Ureter (tissue), 1 donor: ENCODE results near the gene MAP3K9. TPM values are rescaled to one million over a fixed set of nuclear protein-coding genes. Genes with fewer than 3 reads are reported as not detected.
"Not testable (repeated sequence)": the region's sequence is repeated elsewhere in the genome, so short reads cannot be mapped to it uniquely, and the experiment has no call there.

Experiments used
- DNase-seq: peaks from one replicate; pipeline ENCODE4 v3.0.0-alpha.2; 2020; ENCODE audit warnings: low spot score
- total RNA-seq: library from RNA; stranded (reverse); gene quantifications from one replicate; pipeline ENCODE4 v1.2.4, GENCODE V29; 2023
- donor health status: DM: yes; HTN: yes; CAD: no.

Gene MAP3K9
- total RNA-seq: 14.0 TPM

DNA sequence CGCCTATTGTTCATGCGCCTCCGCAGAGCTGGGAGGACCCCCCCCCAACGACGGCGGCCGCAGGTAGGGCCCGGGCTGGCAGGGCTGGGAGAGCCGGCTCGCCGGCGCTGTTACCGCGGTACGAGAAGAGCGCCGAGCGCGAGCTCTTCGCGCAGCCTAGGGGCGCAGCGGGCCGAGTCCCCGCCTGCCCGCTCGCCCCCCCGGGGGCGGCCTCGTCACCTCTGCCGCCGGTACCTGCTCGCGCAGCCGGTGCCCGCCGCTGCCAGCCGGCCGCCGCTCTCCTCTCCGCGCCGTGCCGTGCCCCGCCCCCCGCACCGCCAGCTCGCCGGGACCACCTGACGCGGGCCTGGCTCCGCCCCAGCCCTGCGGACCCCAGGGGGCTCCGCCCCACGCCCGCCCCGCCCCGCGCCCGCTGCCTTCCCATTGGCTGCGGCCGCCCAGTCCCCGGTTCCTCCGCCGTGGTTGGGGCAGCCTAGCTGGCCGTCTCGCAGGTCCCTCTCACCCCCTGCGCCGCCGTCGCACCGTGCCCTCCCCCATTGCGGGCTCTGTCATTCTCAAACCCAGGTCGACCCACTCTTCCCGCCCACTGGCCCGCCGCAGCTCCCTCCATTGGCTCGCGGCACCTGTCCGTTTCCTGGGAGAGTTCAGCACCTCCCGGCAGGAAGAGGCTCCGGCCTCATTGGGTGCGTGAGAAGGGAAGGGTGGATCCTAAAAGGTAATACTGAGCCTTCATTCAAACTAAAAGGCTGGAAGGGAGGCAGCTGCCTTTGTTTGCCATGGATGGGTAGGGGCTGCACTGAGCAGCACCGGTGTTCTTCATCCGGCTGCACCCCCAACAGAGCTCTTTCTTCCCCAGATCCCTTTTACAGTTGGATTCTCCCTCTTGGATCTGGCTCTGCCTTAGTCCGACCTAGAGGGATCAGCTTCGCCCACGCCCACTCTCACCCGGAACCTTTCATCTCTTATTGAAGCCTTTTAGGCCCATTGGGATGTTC lies at the start of gene MAP3K9:
TSS of gene MAP3K9 (minus strand) at position 289 of the 995 bp plus-strand sequence. CDS start 342 bp downstream, outside the sequence.
- peak; percentile 95 for DNase-seq

DNA sequence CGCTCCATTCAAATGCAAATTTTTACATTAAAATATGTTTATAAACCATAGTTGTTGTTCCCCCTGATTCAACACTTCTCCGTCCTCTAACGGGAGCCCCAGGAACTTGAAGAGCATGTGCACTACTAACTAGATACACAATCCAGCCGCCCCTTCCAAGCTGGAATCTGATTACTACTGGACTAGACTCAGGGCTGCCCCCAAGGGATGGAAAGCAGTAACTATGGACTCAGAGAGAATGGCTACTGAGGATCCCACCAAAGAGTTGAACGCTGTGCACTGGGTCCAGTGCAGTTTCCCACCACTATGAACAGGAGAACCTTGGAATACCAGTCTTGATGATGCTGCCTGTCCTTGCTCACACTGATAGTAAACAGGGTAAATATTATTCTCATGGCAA lies 49.3 kb upstream of the MAP3K9 start:
- DNase-seq: no peak

DNA sequence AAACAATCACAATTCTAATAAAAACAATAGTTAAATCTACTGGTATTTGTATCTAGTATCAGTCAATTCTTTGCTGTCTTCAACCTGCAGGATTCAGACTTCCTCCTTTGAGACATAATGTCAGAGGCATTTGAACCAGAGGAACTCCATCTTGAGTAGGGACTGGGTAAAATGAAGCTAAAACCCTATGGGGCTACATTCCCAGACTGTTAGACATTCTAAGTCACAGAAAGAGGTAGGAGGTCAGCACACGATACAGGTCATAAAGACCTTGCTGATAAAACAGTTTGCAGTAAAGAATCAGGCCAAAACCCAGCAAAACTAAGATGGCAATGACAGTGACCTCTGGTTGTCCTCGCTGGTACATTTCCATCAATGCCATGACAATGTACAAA lies 48.2 kb upstream of the MAP3K9 start:
- no peak for DNase-seq

DNA sequence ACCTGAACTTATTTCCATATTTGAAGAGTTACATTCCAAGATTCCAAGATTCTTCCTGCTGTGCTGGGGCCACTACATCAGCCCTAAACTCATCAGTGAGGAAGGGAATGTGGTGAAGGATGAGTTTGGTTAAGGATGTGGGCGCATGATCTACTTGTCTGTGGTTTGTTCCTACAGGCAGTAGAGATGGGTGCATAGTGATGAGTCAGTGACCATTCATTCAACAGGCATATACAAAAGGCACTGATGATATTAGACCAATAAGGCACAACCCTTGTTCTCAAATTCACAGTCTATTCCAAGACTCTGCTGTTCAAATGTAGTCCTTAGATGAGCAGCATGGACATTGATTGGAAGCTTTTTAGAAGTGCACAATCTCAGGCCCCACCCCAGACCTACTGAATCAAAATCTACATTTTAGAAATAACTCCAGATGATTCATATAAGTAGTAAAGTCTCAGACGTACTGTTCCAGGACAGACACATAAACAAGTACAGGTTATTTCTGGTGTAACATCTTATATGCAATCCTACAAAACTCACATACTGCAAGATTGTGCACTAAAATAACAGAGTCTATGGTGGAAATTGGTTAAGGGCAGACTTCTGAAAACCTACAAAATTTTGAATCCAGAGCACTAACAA lies 47.7 kb upstream of the MAP3K9 start:
- no peak for DNase-seq

DNA sequence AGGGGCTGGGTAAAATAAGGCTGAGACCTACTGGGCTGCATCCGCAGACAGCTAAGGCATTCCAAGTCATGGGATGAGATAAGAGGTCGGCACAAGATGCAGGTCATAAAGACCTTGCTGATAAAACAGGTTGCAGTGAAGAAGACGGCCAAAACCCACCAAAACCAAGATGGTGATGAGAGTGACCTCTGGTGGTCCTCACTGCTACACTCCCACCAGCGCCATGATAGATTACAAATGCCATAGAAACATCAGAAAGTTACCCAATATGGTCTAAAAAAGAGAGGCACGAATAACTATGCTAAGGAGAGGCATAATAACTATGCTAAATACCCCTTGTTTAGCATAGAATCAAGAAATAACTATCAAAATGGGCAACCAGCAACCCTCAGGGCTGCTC lies 46.2 kb upstream of the MAP3K9 start:
- DNase-seq: no peak

DNA sequence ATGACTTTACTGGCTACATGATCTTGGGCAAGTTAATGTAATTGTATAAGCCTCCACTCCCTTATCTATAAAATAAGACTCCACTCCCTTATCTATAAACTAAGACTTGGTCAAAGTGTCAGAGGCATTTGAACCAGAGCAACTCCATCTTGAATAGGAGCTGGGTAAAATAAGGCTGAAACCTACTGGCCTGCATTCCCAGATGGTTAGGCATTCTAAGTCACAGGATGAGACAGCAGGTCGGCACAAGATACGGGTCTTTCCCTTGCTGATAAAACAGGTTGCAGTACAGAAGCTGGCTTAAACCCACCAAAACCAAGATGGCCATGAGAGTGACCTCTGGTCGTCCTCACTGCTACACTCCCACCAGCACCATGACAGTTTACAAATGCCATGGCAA lies 44.3 kb upstream of the MAP3K9 start:
- DNase-seq: not testable (repeated sequence)

DNA sequence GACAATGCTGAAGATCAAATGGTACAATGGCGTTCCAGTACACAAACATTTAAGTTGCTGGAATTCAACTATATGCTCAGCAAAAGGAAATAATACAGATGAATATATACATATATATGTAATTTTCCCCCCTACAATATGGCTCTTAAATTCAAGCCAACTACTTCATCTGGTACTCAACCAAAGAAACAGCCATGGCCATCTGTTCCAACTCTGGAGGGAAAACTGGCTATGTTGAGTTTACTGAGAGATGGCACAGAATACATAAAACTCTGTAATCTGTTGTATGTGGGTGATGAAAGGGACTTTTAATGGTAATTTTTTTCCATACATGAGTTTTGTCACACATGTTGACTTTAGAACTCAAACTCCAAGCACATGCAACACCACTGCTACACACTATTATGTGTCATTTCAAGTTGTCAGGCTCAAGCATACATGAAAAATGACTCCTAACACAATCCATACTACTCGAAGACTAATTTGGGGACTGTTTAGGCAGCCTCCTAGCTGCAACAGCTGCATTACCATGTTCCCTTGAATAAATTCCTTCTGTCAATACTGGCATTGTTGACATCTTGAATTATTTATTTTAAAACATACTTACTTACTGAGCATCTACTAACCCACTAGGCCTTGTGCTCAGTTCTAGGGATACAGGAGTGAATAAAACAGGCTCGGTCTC lies 38.2 kb upstream of the MAP3K9 start:
- no peak for DNase-seq

DNA sequence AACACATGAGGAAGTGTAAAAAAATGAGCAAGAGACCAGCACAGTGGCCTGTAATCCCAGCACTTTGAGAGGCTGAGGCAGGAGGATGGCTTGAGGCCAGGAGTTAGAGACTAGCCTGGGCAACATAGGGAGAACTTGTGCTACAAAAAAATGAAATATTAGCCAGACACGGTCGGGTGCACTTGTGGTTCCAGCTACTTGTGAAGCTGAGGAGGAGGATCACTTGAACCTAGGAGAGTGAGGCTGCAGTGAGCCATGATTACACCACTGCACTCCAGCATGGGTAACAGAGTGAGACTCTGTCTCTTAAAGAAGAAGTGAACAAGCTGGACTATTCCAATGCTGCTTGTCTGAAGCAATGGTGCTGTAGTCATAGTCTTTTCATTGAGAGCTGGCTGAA lies 36.3 kb upstream of the MAP3K9 start:
- DNase-seq: no peak

DNA sequence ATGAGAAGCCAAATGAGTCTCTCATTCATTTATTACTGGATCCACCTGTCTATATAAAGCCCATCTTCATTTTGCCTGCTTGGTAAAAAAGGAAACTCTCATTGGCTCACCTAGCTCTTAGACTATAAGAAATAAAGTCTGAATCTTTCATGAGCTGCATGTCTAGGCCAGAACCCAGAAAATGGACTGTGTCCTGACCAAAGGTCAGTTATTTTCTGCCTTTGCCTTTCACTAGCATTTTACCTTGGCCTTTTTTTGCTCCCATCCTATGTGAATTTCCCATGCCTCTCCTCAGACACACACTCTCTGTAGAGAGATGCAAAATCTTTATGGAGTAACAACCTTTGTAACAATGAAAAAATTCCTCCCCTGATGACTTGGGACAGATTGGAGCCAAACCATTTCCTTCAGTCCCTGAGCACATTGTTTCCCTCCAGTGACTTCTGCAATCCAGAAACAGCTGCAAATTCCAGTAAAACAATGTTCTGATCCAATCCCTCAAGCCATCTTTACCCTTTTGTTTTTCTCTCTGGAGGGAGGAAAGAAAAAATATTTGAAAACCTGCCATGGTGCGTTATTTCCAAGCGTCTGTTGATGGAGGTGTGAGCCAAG lies 33.6 kb upstream of the MAP3K9 start:
- DNase-seq: no peak

DNA sequence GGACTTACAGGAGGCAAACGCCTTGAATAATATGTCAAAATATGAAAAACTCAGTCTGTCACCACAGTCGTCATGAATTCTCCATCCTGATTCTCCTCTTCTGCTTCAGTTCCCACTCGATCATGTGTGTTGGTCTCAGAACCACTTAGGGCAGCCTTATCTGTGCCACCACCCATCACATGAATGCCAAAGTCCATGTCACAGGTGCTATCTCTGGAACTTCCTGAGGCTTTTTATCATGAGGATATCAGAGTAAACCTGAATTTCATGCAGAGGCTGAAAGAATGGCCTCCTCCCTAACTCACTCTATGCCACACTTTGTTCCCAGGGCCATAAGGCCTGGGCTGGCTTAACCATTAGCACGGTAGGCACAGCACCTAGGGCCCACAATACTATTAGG lies 28.8 kb upstream of the MAP3K9 start:
- DNase-seq: no peak

DNA sequence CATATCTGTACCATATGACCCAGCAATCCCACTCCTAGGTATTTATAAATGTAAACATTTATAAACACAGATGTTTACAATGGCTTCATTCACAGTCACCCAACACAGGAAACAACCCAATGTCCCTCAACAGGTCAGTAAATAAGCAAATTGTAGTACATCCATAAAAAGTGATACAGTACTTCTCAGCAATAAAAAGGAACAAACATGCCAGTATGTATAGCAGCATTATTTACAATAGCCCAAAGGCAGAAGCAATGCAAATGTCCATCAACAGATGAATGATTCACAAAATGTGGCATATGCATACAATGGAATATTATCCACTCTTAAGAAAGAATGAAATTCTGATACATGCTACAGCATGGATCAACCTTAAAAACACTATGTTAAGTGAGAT lies 27.6 kb upstream of the MAP3K9 start:
- no peak for DNase-seq

DNA sequence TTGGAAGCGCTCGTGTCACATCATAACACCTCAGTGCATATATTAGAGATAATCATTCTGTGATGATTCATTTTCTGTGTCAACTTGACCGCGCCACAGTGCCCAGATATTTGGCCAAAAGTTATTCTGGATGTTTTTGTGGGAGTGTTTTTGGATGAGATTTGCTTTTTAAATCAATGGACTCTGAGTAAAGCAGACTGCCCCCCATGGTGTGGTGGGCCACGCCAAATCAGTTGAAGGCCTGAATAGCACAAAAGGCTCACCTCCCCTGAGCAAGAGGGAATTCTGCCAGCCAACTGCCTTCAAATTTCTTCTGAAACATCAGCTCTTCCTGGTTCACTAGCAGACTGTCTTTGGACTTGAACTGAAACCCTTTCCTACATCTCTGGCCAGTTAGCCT lies 24.6 kb upstream of the MAP3K9 start:
- DNase-seq: no peak

DNA sequence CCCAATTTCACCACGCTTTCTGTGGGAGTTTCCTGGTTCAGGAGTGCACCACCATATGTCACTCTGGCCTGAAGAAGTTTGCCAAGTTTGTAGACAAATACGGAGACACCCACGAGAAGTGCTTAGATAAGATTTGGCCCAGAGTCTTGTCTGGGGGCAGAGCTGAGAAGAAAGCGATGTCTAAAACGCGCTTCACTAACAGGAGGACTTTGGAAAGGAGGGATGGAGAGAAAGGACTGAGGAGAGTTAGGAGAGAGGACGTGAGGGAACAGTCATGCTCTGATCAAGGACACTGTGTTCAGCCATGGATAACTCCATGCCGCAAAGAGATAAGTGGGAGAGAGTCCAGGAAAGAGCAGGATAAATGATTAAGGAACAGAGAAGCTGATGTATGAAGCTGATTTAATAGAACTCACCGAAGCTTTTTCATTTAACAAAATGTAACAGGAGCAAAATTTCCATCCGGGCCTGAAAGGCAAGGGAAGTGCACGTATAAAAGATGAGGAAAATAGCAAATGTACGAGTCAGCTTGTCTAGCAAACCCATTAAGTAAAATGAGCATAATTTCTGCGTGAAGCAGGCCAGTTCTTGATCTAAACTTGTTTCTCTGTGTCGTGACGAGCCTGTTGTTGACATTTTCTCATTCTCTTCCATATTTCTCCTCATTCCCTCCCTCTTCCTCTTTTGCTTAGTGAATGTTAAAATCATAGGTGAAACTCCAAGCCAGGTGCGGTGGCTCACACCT lies 23.4 kb upstream of the MAP3K9 start:
- no peak for DNase-seq

DNA sequence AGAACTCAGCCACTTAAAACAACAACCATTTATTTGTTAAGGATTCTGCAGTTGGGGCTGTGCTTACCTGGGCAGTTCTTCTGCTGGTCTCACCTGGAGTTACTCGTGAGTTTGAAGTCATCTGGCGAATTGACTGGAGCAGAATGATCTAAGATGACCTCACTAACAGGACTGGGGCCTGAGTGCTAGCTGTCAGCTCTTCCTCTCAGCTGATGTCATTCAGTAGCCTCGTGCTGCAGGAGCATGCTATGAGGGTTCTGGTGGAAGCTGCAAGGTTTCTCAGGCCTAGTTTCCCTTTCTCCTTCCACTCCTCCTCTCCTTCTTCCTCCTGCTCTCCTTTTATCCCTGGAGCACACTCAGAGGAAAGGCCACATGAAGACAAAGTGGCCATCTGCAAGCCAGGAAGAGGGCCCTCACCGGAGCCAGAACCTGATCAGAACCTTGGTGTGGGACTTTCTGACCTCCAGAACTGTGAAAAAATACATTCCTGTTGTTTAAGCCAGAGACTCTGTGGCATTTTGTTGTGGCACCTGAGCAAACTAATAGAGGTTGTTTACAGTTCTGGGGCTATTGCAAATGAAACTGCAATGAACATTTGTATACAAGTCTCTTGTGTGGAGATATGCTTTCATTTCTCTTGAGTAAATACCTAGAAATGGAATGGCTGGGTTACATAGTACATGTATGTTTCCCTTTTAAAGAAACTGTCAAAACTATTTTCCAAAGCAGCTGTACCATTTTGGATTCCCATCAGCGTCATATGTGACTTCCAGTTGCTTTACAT lies 21.9 kb upstream of the MAP3K9 start:
- DNase-seq: no peak

DNA sequence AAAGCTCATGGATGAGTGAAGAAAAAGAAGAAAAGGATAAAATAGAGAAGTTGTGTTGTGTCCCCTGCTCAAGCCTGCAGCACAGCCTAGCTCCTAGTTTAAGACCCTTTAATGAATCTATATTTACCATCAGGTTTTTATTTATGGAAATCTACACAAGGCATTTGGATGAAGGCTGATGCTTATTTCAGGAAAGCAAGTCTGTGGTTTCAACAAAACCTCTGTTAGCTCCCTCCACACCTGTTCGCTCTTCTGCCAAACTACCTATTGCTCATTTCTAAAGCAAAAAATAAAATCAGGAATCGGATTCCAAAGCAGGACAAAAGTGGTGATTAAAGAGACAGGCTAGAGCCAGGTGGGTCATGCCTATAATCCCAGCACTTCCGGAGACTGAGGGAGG lies 18.9 kb upstream of the MAP3K9 start:
- no peak for DNase-seq

DNA sequence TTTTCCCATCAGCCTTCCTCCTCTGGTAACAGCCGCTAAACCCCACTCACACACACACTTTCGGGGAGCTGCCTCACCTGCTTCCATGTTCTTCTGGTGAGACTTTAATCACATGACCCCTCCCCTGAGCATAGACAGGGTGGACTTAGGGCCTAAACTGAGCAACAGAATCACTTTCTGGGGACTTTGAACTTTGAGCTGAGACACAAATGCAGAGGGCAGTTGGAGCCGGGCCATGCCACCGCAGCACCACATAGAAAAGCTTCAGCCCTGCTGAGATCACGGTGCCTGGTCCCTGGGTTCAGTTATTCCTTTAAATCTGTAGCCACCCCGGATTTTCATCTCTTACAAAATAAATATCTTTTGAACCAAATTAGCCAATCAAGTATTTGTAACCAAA lies 18.4 kb upstream of the MAP3K9 start:
- no peak for DNase-seq

DNA sequence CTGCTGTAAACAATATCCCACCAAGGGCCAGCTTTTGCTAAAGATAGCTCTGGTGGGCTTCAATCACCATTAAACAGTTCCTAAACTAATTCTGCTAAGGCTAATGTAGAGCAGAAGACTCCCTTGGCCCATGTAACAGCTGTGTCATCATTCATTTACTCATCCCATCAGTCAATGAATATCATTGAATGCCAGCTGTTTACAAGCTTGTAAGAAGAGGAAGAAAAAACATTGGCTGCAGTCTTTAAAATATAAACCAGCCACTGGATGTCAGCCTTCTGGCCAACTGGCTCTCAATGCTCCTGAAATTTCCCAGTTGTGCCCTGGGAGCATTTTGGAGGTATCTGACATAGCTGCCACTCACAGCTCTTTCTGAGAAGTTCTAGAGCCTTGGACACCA lies 18.0 kb upstream of the MAP3K9 start:
- no peak for DNase-seq

DNA sequence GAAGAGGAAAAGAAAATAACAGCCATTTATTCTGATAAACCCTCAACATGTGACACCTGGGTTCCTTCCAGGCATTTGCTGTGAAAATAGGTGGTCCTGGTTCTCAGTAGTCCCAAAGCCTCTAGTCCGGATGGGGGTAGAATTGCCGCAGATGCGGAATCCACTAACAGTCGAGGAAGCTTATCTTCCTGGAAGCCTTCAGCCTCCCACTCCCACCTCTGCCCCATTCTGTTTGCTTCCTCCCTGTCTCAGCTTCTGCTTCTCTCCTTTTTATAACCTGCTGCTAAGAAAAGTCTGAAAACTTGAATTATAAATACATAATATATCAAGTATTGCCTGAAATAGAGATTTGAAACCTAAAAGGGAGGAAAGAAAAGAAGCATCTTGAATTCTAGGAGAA lies 14.0 kb upstream of the MAP3K9 start:
- no peak for DNase-seq

DNA sequence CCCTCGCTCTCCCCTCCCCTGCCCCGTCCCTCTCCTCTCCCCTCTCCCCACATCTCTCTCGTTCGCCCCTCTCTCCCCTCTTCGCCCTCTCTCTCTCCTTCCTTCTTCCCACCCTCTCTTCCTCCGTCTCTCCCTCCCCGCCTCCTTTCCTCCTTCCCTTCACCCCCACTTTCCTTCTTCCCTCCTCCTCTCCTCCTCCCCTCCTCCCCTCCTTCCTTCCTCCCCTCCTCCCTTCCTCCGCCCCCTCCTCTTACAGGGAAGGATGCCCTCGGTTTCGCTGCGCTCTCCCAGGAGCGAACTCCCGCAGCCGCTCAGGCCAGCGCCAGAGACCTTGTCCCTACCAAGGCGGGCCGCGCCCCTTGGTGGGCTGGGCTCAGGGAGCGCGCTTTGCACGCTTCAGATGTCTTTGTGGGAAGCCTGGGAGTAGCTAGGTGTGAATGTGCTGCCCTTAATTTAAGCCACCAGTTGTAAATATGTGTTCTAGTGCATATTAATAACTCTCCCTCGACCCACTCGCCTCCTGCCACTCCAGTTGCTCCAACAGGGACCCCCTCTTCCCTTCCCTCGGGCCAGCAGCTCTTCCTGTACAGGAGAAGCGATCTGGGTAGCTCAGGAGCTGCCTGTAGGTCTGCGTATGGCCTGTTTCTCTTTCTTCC lies 13.3 kb upstream of the MAP3K9 start:
- no peak for DNase-seq
